GM20000 (cell line): ENCODE data around the gene AMD1.

ENCODE experiments used
- DNase-seq: peaks from one replicate; pipeline ENCODE4 v3.0.0; 2012; ENCODE audit warnings: low spot score
- TF ChIP-seq, protein P1 (sequence below): IDR thresholded peaks from 2 replicates; pipeline ENCODE4 v1.5.1; 2012; ENCODE audit warnings: mild to moderate bottlenecking, control low read depth; ENCODE audit errors: extremely low read depth, missing control alignments

Gene AMD1

GRCh38 chr6:110864824-110865223 lies 9.8 kb upstream of the AMD1 start:
- no peak for DNase-seq
- TF ChIP-seq, protein P1, sequence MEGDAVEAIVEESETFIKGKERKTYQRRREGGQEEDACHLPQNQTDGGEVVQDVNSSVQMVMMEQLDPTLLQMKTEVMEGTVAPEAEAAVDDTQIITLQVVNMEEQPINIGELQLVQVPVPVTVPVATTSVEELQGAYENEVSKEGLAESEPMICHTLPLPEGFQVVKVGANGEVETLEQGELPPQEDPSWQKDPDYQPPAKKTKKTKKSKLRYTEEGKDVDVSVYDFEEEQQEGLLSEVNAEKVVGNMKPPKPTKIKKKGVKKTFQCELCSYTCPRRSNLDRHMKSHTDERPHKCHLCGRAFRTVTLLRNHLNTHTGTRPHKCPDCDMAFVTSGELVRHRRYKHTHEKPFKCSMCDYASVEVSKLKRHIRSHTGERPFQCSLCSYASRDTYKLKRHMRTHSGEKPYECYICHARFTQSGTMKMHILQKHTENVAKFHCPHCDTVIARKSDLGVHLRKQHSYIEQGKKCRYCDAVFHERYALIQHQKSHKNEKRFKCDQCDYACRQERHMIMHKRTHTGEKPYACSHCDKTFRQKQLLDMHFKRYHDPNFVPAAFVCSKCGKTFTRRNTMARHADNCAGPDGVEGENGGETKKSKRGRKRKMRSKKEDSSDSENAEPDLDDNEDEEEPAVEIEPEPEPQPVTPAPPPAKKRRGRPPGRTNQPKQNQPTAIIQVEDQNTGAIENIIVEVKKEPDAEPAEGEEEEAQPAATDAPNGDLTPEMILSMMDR: no peak

GRCh38 chr6:110874880-110875547 lies 429 bp downstream of the AMD1 start:
- TF ChIP-seq, protein P1: no peak
- DNase-seq: peak; percentile 35

DNA sequence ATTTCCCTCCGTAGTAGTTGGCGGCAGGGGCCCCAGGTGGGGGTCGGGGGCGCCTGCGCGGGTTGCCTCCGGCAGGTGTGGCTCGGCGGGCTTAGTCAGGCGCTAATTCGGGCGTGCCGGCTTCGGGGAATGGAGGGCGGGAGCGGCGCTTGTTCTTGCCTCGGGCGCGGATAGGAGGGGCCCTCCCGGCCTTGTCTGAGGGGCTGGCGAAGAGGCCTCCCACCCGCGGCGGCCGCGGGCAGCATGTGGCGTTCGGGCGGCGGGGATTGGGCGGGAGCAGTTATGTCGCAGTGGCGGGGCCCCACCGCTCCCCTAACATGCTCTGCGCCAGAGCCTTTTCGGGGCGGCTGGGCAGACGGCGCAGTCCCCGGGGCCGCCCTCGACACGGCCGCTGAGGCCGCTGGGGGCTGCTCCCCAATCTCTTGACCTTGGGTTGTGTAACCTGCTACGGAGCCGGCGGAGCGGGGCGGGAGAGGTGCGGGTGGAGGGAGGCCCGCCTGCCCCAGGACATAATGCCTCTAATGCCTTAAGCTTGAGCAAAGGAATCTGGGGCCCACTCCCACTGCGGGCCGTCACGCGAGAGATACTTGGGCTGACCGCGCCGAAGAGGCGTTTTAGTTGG lies 1.1 kb downstream of the AMD1 start:
- peak; percentile 44 for DNase-seq
- TF ChIP-seq, protein P1: no peak

- TF ChIP-seq, protein P1: no peak
- DNase-seq: peak; percentile 73
These were observed 1.7 kb downstream of the AMD1 start for GRCh38 chr6:110876170-110876773.

DNA sequence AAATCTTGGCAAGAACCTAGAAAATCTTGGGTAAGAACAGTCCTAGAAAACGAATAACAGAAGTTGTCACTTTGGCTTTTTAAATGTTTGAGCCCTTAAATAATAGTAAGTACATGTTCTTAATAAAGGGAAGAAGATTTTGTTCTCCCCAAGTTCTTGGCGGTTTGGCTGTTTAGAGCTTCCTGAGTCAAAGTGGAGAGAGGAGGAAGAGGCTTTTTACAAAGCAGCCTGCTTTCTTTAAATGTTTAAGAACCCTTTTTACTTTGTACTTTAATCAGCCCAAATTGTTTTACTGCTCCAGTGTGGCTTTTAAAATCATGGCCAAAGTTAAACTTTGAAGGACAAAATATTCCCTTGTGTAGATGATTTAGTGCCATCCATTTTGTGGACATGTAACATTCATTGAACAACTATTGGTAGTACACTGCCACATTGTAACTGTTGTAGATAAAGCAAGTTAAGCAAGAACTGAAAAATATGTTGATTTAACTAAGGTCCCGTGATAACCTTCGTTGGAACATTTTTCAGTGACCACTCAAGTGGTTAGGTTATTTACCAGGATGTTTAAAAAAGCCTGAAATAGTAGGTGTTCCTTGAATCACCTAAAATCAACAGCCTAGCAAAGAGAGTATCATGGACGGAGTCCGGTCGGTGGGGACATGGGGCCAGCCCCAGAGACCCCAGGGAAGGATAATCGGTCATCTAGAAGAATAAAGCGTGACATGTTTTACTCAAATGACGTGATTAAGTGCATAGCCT lies 2.4 kb downstream of the AMD1 start:
- TF ChIP-seq, protein P1: no peak
- no peak for DNase-seq

DNA sequence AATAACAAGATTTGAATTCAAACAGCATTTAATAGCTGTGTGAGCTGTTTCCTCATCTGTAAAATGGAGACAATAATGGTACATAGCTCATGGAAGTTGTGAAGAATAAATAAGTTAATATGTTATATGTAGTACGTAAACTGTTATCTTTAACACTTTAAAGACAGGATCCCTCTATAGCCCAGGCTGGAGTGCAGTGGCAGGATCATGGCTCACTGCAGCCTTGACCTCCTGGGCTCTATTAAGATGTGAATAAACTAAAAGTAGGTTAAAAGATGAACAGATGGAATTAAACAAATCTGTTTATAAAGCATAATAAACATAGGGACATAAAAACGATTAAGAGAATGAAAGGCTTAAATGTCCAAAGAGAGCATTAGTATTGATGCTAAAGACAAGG lies 3.0 kb downstream of the AMD1 start:
- no peak for DNase-seq
- TF ChIP-seq, protein P1: no peak
